Ishikawa (cell line): ENCODE results near the gene PRR9.

ENCODE experiments used
- CEBPB ChIP-seq: IDR thresholded peaks from 2 replicates; pipeline ENCODE4 v1.6.1; 2012
- CREB1 ChIP-seq: IDR thresholded peaks from 2 replicates; pipeline ENCODE4 v1.6.1; 2012; ENCODE audit warnings: low read depth
- EGR1 ChIP-seq: IDR thresholded peaks from 2 replicates; pipeline ENCODE4 v1.6.1; 2012
- EP300 ChIP-seq: IDR thresholded peaks from 2 replicates; pipeline ENCODE4 v1.6.1; 2012; ENCODE audit warnings: borderline replicate concordance
- FOXM1 ChIP-seq: IDR thresholded peaks from 2 replicates; pipeline ENCODE4 v1.6.1; 2012; ENCODE audit warnings: low read depth, borderline replicate concordance
- MAX ChIP-seq: IDR thresholded peaks from 2 replicates; pipeline ENCODE4 v1.6.1; 2012
- NFIC ChIP-seq: IDR thresholded peaks from 2 replicates; pipeline ENCODE4 v1.6.1; 2012
- RAD21 ChIP-seq: IDR thresholded peaks from 2 replicates; pipeline ENCODE4 v1.6.1; 2012; ENCODE audit warnings: low read depth
- REST ChIP-seq: IDR thresholded peaks from 2 replicates; pipeline ENCODE4 v1.6.1; 2012; ENCODE audit warnings: low read depth, mild to moderate bottlenecking
- TCF12 ChIP-seq: IDR thresholded peaks from 2 replicates; pipeline ENCODE4 v1.6.1; 2012; ENCODE audit warnings: low read depth
- TEAD4 ChIP-seq: IDR thresholded peaks from 2 replicates; pipeline ENCODE4 v1.6.1; 2012
- USF1 ChIP-seq: IDR thresholded peaks from 2 replicates; pipeline ENCODE4 v1.6.1; 2012
- YY1 ChIP-seq: IDR thresholded peaks from 2 replicates; pipeline ENCODE4 v1.6.1; 2012; ENCODE audit warnings: low read depth
- ZBTB7A ChIP-seq: IDR thresholded peaks from 2 replicates; pipeline ENCODE4 v1.6.1; 2012; ENCODE audit warnings: low read depth

GRCh38 chr1:153220606-153221303 is 3.4 kb downstream of the PRR9 start:
- TF ChIP-seq REST: no peak
- no peak for TF ChIP-seq CEBPB
- no peak for TF ChIP-seq EP300
- no peak for TF ChIP-seq TCF12
- TF ChIP-seq YY1: no peak
- no peak for TF ChIP-seq EGR1
- no peak for TF ChIP-seq FOXM1
- no peak for TF ChIP-seq TEAD4
- TF ChIP-seq RAD21: no peak
- no peak for TF ChIP-seq MAX
- TF ChIP-seq USF1: no peak
- no peak for TF ChIP-seq ZBTB7A
- TF ChIP-seq CREB1: no peak
- TF ChIP-seq NFIC: no peak
